ENCODE measurements around the gene GALNT17.
"Not testable (repeated sequence)": the region's sequence is repeated elsewhere in the genome, so short reads cannot be mapped to it uniquely, and the experiment has no call there.

The GALNT17 gene

DNA sequence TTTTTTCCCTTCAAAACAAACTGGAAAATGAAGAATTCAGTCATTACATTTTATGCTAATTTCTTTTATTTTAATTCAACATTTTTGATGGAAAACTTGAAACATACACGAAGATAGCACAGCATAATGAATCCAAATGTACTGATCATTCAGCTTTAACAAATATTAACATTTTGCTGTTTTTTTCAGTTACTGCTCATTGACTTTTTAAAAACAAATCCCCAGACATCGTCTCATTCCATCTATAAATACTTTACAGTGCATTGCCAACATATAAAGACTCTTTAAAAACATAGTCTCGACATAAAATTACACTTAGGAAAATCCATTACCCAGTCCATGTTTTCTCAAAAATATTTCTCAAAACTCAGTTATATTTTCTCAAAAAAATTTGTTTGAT, 452.3 kb downstream of the GALNT17 start:
- DNase-seq = no peak

DNA sequence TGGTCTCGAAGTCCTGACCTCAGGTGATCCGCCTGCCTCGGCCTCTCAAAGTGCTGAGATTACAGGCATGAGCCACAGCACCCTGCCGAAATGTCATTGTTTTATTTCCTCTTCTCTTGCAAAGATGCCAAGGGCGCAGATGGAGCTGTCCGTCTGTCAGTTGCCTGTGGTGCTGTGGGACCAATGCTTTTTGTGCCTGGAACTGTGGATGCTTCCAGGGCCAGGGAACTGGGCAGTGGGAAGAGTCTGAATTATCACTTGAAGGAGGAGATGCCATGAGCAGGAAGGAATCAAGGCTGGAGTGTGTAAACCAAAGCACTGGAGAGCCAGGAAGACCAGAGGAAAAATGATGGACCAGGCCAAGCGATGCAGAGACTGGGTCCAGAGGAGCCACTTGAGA, 459.9 kb downstream of the GALNT17 start:
- no peak for DNase-seq

- not testable (repeated sequence) for DNase-seq
These were observed 460.4 kb downstream of the GALNT17 start for GRCh38 chr7:71592388-71592787.

DNA sequence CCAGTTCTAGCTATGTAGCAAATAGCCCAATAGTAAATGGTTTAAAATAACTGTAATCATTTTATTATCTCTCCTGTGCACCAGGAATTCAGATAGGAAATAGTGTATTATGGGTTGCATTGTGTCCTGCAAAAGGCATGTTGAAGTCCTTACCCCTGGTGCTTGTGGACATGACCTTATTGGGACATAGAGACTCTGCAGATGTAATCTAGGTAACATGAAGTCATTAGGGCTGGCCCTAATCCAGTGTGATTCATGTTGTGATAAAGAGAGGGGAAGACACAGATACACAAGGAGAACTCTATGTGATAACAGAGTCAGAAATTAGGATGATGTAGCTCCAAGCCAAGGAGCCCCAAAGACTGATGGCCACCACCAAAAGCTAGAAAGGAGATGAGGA, 462.8 kb downstream of the GALNT17 start:
- DNase-seq = no peak

GRCh38 chr7:71595176-71595575, 463.2 kb downstream of the GALNT17 start:
- no peak for DNase-seq

GRCh38 chr7:71598553-71598952, 466.6 kb downstream of the GALNT17 start:
- DNase-seq = no peak

- no peak for DNase-seq
These were observed 469.9 kb downstream of the GALNT17 start for GRCh38 chr7:71601851-71602250.

GRCh38 chr7:71604818-71605414, 473.0 kb downstream of the GALNT17 start:
- no peak for DNase-seq

- DNase-seq = no peak
These were observed 480.0 kb downstream of the GALNT17 start for GRCh38 chr7:71611986-71612385.

GRCh38 chr7:71612911-71613310, 481.0 kb downstream of the GALNT17 start:
- no peak for DNase-seq

DNA sequence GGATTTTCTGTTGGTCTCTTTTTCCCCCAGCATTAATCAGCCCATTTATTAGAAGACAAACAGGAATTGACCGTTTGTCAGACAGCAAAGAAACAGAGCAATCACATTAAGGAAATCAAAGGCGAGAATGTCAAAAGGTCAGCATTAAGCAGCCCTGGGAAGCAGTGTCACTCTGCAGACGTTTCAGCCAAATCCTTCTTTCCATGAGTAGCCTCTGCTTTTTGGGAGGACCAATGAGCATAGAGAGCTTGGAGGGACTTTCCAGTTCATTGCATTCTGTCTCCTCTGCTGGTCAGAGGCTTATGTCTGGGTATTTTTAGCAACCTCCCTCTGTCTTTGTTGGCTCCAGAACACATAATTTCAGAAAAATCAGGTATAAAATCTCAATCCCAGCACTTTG, 481.4 kb downstream of the GALNT17 start:
- no peak for DNase-seq

DNA sequence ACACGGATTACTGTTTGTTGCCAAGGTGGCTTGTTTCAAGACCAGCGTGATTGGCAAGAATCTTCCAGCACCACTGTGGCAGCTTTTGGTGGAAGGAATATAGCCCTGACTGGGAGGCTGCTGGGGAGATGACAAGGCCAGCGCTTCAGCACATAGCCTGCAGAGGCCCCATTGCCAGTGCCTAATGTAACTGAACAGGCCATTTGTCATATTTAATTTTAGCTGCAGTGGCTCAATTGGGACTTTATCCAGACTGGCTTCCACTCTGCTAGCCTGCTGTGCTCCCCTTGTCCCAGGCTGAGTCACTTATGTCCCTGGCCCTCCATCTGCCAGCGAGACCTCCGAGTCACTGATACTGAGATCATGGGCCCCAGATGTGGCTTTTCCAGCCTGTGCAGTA, 483.1 kb downstream of the GALNT17 start:
- no peak for DNase-seq

DNA sequence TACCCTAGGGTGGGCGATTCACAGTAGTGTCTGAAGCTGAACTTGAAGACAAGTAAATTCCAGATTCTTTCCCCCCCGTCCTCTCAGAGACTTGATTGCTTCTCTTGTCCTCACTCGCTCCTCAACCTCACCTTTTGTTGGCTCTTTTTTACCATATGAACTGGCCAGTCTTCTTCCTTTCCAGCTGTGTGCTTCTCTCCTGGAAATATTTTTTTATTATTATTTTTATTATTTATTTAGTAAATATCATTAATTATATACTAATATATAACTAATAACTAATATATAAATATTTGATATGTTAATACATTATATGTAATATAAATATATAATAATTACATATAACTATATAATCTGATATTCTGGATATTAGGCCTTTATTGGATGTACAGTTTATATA, 484.3 kb downstream of the GALNT17 start:
- DNase-seq = no peak

DNA sequence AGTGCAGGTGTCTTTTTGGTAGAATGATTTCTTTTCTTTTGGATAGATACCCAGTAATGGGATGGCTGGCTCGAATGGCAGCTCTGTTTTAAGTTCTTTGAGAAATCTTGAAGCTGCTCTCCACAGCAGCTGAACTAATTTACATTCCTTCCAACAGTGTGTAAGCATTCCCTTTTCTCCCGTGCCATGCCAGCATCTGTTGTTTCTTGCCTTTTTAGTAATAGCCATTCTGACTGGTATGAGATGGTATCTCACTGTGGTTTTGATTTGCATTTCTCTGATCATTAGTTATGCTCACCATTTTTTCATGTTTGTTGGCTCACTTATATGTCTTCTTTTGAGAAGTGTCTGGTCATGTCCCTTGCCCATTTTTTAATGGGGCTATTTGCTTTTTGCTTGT, 486.3 kb downstream of the GALNT17 start:
- DNase-seq = no peak

- DNase-seq = no peak
These were observed 493.6 kb downstream of the GALNT17 start for GRCh38 chr7:71625545-71625944.

GRCh38 chr7:71626206-71626605, 494.3 kb downstream of the GALNT17 start:
- no peak for DNase-seq

- DNase-seq = no peak
These were observed 495.7 kb downstream of the GALNT17 start for GRCh38 chr7:71627651-71628050.

GRCh38 chr7:71630516-71630915, 498.6 kb downstream of the GALNT17 start:
- DNase-seq = no peak

DNA sequence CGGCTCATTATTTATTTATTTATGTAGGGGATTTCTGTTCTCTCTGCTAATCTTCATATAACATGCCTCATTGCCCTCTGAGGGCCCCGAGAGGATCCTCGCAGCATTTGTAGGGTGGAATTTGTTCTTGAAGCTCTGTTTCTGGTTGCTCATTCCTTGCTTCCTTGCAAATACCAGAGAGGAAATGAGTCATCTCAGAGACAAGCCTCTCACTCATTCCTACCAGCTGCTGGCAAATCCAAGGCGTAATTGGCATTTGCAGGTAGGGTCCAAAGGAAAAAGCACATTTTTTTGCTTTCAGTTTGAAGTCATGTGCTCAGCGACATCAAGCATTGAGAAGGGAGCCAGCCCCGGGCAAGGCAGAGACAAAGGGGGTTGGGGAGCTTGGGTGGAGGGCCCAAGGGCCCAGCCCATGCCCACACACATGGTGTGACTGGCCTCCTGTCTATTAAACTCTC, 501.6 kb downstream of the GALNT17 start:
- no peak for DNase-seq

DNA sequence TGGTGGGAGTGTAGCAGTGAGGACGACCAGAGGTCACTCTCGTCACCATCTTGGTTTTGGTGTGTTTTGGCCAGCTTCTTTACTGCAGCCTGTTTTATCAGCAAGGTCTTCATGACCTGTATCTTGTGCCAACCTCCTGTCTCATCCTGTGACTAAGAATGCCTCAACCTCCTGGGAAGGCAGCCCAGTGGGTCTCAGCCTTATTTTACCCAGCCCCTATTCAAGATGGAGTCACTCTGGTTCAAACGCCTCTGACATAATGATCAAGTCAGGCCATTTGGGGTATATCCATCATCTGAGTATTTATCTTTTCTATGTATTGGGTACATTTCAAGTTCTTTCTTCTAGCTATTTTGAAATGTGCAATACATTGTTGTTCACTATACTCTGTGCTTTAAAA, 503.9 kb downstream of the GALNT17 start:
- not testable (repeated sequence) for DNase-seq

DNA sequence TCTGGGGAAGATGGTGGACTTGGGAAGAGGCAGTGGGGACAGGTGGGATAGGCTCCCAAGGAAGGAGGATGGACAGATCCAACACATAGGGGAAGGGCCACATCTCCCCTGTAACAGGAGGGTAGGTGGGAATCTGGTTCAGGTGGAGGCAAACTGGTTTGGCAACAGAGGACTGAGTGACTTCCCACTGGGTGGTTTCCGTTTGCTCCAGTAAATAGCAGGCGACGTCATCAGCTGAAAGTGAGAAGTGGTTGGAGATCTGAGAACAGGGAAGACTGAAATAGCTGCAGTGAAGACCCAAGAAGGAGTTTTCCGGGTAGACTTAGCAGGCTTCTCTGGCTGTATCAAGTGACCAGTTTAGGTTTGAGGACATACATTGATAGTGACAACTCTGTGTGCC, 504.4 kb downstream of the GALNT17 start:
- no peak for DNase-seq

DNA sequence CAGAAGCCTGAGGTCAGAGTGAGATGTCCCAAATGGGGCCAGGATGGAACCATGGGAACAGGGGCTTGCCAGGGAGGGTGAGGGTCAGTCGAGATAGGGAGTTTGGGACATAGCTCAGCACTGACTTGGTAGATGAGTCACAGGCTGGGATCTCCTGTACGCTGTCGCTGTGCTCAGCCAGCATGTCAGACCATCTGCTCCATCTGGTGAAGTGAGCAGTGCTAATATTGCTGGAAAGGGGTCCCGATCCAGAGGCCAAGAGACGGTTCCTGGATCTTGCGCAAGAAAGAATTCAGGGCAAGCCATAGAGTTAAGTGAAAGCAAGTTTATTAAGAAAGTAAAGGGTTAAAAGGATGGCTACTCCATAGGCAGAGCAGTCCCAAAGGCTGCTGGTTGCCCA, 505.6 kb downstream of the GALNT17 start:
- DNase-seq = no peak

GRCh38 chr7:71638108-71638507, 506.2 kb downstream of the GALNT17 start:
- no peak for DNase-seq

- no peak for DNase-seq
These were observed 507.6 kb downstream of the GALNT17 start for GRCh38 chr7:71639382-71640085.

- not testable (repeated sequence) for DNase-seq
These were observed 511.1 kb downstream of the GALNT17 start for GRCh38 chr7:71643031-71643430.

Measured in stimulated activated CD4-positive, alpha-beta T cell treated with anti-CD3 and anti-CD28 coated beads, Interleukin-15, amount 100 ng/mL, for 24 hours (primary cell).